ENCODE measurements around the gene FGFR2. TPM values are rescaled to one million over a fixed set of nuclear protein-coding genes. Genes with fewer than 3 reads are reported as not detected.

The FGFR2 gene
- polyA plus RNA-seq, 1 donor: 115 TPM

DNA sequence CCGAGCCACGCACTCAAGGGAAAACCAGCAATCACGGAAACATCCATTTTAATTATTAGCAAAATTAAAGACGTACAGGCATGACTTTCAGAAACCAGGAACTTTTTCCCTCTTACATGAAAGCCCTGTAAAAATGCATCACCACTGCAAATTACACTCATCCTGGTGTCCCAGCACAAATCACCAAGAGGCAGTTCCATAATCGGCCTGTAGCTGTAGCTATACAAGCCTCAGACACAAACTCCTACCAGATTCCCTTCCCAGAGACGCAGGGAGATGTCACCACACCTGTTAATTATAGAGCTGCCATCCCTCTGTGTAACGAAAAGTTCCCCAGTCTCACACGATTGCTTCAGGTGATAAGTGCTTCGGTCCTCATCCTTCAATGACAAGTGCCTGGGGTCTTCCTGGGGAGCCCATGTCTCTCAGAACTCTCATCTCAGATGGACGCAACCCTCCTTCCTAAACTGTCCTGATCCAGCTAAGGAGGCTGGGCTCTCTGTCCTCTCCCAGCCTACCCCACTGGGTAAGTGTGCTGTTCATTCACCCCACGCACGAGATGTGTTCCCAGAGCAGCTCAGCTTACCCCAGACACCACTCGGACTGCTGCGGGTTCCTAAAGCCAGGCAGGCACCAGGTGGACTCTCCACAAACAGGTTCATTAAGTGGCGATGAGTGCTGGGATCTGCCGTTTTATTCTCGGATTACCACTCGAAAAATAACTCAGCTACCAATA, 5.9 kb downstream of the FGFR2 start:
- DNase-seq: no peak

DNA sequence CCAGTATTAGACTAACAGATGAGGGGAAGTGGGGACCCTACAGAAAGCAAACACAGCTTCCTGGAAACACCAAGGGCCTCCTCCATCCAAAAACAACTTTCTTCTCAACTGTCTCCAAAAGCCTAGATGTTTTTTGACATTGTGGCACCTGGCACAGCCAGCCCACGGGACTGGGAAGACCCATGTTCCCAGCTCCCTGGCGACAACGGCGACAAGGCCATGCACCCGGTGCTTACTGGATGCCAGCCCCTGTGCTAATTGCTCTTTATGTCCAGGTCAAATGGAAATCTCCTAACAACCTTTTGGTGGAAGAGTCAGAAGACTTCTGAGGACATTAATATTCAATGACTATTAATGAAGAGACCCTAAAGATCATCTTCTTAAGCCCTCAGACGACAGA, 7.1 kb downstream of the FGFR2 start:
- no peak for DNase-seq

DNA sequence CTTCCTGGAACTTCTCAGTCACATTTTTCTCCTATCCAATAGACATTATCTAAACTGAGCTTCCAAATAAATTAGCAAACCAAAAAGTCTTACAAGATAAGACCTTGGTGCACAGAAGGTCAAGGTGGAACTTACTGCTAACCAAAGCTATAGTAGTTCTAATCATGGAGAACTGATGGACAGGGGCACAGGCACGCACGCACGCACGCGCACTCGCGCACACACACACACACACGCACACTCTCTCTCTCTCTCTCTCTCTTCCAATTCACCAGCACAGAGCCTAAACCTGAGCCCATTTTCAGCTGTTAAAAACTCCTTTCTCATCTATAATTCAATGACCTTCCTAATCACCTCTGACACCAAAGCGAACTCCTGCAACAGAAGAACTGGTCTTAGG, 7.5 kb downstream of the FGFR2 start:
- DNase-seq: no peak

DNA sequence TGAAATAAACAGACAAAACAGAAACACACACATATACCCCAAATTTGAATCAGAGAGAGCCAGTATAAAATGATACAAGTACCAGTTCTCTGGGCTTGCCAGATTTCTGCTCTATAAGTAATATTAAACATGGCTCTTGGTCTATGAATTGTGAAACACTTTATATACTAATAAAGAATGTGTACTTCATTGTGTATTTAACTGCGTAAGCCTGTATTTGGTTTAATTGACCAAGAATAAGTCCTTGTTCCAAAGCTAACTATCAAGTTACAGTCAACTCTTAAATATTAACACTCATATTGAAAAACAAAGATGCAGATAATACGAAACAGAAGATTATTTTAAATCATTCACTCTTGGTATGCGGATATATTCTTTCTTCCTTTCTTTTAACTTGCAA, 8.7 kb downstream of the FGFR2 start:
- DNase-seq: no peak

DNA sequence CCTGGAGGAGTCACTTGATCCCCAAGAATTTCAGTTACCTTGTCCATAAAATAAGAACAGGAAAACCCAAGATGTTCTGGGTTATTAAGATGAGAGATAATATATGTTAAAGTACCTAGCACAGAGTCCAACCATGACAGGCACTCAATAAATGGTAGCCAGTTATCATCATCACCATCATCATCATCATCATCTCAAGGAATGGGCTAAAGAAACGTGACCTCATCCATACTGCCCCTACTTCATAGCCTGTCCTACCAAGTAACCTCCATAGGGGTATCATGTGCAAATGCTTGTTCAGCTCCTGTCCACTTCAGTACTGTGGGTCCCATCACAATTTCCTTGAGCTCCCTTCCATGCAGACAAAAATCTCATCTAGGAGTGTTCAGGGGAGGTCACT, 14.4 kb downstream of the FGFR2 start:
- DNase-seq: no peak

DNA sequence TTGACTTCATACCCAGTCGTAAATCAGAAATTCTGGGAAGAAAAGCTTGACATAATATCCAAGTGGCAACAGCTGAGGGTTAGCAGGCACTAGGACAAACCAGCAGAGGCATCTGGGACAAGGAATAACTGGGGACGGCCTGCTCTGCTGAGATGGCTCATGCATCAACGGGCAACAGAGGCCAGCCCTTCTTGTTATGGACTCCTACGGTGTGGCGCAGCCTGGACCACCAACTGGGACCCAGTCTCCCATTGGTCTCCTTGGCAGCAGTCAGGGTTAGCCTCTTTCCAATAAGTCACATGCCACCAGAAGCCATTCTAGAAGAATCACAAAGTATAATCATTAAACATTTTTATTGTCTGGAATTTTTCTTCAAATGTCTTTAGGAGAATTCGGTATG, 15.0 kb downstream of the FGFR2 start:
- no peak for DNase-seq

DNA sequence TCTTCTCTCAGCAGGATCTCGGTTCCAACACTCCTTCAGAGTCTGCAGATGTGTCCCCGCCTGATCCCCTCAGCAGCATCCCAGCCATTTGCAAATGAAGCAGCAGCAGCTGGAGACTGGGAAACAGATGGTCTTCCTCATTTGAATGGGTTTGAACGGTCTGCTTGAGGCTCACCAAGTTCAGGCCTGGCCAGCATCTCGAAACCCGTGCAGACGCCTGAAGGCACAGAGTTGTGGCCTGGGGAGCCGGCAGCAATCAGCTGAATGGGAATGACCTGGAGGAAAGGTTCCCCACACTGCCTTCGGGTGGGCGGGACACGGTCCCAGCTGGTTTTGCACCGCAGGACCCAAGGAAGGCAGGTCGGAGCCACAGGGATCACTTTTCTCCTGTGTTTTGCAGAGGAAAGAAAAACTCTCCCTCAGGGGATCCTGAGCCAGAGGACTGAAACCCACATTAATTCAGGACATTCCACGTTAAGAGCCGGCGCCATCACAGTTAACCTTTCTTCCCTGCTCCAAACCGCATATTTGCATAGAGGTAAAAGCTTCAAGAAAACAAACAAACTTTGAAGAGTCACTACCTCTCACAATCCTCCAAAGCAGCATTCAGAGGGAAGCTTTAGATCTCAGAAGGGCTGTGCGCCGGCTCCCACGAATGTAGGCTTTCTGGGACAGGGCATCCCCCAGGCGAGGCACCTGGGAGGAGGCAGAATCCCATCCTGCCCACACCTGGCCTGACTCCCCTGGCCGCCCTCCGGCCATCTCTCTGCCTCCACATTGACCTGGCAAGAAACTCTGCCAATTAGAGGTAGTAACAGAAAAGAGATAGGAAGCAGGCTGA, 17.7 kb downstream of the FGFR2 start:
- DNase-seq: peak; percentile 64

DNA sequence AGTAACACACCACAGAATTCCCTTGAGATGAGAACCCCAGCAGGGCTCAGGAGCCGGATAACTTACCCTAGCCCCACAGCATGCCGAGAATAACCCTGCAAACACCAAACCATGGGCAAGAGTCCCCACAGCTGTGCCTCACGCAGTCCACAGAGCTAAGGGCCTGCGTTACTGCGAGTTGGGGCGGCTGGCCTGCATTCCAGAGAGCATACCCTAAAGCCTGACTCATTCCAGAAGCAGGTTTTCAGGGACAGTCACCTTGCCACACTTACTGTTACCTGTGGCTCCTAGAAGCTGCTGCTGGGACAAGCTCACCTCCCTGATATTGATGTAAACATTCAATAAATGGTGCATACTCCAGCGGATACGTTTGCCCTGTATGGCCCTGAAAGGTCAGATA, 18.6 kb downstream of the FGFR2 start:
- DNase-seq: no peak

DNA sequence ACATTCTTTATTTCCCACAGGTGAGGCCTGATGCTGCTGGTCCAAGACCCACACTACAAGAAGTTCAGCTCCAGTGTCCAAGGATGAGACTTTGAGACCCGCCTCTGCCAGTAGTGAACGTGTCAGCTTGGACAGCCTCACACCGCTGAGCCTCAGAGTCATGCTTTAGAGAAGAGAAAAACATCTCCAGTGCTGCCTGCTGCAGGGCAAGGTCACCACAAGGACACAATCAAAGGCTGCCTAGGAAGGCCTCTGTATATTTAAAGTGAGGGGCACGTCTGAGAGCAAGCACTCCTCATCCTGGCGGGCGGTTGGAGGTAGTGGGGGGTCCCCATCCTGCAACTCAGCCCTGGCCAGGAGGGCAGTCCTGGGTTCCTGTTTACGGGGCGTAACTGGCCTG, 19.3 kb downstream of the FGFR2 start:
- no peak for DNase-seq

DNA sequence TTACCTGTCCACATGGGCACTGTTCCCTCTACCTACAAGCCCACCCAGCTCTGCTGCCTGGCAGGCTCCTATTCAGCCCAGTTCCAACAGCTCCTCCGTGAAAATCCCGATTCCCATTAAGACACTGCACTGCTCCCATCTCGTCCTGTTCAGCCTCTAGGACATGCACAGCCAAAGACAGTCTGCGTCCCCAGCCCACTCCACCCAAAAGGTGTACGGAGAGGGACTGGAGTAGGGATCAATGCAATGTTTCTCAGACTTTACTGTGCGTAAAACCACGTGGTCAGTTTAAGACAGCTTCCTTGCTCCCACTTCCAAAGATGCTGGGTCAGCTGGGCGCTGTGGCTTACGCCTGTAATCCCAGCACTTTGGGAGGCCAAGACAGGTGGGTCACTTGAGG, 19.9 kb downstream of the FGFR2 start:
- no peak for DNase-seq

DNA sequence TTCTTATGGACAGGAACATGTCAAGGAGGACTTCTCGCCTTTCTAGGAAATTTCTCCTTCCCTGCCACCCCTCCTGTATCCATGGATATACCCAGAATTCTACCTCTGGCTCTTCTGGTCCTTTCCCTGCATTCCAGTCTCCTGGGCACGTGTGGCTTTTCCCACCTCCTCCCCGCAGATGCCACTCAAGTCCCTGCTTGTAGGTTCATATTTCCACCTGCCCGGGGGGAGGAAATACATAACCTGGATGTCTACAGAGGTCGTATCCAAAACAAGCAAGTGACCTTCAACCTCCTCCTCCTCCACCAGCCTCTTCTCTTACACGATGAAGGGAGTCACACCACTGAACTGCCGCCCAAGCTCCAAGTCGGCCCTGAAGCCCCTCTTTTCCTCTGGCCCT, 20.7 kb downstream of the FGFR2 start:
- no peak for DNase-seq

DNA sequence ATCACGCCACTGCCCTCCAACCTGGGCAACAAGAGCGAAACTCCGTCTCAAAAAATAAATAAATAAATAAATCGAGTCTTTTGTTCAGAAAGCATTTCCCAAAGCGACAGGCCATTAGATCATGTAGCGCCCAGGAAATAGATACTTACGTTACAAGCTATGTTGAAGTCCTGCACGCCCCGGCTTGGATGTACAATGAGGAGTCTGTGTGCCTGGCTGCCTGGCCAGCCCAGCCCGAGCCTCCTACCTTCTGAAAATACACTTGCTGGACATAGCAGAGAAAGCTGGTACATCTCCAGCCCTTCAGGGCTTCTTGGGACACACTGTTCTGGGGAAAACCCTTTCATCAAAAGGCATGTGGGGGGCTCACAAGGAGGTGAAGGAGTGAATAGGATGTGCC, 22.1 kb downstream of the FGFR2 start:
- no peak for DNase-seq

DNA sequence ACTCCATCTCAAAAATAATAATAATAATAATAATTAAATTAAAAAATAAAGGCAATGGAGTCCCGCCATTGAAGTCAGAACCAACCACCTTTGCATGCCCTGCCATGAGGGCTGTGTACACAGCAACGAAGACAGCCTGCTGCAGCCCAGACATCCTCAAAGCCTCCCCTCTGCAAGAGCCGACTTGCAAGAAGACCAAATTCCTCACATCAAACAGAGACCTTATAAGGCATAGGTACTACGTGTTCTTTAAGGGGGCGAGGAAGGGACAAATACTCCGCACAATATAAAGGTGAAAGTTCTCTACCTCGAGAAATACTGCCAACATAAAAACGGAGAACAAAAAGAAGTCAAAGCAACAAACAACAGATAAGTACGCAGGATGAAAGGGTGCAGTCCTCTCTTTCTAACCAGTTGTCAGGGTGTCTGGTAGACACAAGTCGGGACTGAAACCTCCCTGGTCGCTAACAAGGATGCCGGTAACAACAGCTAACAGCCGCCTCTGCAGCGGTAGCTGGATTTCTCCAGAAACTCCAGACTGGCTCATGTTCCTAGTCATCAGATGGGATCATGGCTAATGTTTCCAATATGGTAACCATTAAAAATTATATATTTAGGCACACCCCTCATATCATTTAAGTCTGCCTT, 23.6 kb downstream of the FGFR2 start:
- no peak for DNase-seq

DNA sequence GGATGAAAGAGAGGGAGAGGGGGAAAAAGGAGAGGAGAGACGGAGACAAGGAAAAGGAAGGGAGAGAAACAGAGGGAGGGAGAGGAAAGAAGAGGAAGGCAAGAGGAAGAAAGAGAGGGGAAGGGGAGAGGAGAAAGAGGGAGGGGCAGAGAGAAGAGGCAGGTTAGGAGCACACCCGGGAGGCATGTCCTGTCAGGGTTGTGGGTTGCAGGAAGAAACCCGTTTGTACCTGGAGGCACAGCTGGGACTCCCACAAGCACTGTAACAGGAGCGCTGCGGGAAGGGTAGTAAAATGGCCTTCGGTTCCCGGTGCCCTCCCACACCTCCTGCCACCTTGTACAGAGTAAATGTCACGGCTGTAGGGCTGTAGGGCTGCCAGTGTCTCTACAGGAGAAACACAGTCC, 24.7 kb downstream of the FGFR2 start:
- DNase-seq: no peak

DNA sequence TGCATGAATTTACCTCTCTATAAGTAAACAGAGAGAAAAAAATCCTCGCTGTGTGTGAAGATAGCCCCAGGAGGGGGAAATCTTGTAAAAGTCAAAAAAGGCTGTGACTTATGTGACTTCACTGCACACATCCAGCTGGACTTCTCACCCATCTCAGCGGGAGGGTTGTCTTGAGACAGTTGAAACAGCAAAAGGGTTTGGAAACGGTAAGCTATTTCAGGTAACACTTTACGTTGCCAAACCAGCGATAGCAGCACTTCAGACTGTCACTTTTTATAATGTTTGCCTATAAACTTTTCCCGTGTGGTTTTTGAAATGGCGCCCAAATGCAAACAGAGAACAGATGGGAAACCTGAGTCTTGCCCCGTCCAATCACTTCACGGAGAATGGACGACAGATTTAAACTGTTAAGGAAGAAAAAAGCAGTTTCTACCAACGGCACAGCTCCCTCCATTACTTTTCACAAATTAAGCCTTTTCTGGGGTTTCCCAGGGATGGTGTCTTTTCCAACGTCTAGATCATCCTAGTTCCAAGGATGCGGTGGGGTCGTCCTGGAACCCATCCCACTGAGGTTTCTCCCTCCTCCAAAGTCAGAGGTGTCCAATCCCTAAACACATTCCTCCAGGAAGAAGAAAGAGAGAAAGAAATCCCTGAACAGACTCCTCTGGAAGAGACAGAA, 25.2 kb downstream of the FGFR2 start:
- DNase-seq: no peak

DNA sequence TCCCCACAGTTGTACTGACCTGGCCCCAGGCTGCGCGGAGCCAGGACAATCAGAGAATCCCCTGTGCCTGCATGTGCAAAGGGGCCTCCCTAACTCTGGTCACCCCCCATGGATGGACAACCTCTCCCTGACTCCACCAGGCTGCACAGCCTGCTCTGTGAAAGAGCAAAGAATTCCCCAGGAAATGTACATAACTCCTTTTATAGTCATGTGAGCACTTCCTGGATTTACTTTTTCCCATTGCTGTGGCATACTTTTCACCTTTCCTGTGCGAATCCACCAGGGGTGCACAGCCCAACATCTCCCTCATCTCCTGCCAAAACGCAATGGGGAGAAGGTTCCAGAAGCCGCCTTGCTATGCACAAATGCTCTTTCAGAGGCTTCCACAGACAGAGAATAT, 27.9 kb downstream of the FGFR2 start:
- no peak for DNase-seq

DNA sequence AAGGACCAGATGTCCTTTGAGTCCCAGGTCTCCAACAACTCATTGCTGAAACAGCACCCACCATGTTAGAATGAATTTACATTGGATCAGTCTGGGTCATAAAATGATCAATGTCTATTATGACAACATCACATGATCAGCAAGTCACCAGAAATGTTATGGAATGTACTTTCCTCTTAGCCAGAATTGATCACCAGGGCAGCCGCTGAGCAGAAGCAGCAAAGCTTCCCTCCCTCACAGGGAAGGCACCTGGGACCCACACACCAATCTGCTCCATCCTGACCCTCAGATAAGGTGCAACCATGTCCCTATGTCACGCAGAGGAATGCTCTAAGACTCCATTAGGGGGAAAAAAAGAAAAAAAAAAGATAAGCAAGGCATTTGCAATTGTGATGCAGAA, 30.0 kb downstream of the FGFR2 start:
- DNase-seq: no peak

DNA sequence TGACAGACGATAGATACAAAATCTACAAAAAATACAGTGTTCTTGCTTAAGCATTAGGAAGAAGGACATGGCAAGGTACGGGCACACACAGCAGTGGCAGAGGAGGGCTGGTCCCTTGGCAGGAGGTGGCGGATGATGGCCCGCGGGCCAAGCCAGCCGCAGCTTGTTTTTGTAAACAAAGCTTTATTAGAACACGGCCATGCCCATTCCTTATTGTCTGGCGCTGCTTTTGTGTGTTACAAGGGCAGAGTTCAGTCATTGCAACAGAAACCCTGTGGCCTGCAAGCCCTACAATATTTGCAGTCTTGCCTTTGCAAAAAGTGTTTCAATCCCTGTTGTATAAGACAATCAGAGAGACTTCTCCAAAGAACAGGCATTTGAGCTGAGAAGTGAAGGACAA, 30.7 kb downstream of the FGFR2 start:
- DNase-seq: no peak

DNA sequence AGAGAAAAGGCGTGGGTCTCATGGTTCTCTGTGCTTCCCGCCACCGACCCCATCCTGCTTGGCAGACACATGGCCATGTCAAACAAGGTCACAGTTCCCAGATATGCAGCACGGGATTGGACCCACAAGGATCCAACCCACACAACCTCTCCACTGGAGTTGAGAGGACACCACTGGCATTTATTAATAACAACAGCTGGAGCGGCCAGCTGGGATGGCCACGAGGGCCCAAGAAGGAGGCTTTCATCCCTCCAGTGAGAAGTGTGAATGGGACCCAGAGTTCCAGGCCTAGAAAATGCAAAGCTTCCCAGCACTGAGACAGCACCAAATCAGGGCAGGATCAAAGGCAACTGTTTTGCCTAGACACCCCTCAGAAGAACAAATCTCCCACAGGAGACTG, 31.5 kb downstream of the FGFR2 start:
- DNase-seq: no peak

DNA sequence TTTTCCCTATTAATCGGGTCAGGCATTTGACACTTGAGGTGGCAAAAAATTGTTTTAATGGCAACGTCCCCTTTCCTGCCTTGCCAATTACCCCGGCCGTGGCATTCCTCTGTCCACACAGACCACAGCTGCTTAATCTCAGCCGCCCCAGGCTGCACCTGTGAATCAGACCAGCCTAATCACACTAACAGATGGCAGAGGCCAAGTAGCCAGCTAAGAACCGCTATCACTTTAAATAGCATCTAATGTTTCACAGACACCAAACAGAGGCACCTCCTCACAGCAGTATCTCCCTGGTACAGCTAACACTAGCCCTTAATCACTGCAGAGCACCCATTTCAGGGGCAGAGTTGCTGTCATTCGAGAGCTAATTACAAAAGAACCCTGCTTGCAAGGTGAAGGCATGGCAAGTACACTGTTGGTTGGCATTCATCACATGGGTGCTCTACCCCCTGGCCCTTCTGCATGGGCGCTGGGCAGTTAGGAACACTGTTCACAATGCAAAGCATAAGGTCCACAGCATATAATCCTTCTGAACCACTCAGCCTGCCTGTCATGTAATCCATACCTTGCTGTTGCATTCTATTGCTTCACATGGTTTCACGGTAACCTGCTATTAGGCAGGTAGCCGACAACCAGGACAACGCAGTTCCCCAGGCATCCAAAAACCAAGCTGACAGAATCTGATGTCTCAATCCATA, 38.8 kb downstream of the FGFR2 start:
- DNase-seq: no peak

DNA sequence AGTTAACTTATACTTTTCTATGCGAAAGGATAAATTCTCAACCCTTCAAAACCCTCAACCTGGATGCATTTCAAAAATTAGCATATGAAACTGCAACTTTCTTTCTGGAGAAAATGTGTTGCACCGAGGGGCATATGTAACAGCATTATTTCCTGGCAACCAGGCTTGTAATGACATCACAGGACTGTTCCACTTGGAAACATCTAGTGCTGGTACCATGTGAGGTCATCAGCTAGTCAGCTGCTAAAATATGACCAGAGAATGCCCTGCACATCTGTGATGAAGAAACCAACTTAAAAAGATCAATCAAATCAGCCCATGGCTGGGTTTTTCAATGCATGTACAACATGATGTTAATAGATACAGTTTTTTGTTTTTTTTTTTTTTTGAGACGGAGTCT, 40.0 kb downstream of the FGFR2 start:
- no peak for DNase-seq

DNA sequence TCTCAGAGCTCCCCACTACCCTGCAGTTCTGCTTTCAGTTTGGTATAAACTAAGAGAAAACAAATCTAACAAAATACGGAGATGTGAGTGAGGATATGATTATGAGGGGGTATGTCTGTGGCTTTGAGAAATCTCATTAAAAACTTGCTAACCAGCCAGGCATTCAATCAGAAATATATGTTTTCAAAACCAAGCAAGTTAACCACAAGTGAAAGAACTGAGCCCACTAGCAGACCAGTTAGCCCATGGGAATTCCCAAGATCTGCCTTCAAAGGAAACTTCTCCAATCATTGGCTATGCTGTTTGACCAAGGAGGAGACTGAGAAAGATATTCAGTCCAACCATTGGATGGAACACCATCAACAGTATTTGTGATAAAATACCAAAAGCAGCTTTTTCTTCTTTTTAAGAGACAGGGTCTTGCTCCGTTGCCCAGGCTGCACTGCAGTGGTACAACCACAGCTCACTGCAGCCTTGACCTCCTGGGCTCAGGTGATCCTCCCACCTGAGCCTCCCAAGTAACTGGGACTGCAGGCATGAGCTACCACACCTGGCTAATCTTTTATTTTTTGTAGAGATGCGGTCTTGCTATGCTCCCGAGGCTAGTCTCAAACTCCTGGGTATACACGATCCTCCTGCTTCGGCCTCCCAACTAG, 41.2 kb downstream of the FGFR2 start:
- DNase-seq: no peak
